HEK293 (cell line): ENCODE results near the gene BIN1.

Experiments used
- CTCF ChIA-PET: fragments of 350-600 bp; formaldehyde crosslinking; extraction: SDS; loops from one replicate; lab custom pipeline; 2021; ENCODE audit warnings: antibody characterized with exemption; lab: Yijun Ruan, JAX
- POLR2A ChIA-PET: fragments of 300-600 bp; formaldehyde crosslinking; extraction: SDS; loops from one replicate; lab custom pipeline; 2020; ENCODE audit warnings: antibody characterized with exemption, inconsistent platforms; lab: Yijun Ruan, JAX
- H3K27ac ChIP-seq: fragments of 200-500 bp; sonication (Bioruptor generic); 2 replicates; pipeline ENCODE4 v1.5.1; 2014; ENCODE audit warnings: low read depth, low read length, control low read depth, inconsistent platforms; ENCODE audit errors: extremely low read depth
- H3K36me3 ChIP-seq, 2 experiments: fragments of 200-500 bp in 1 of 2; sonication (Bioruptor generic) in 1 of 2; 1 replicate in 1 of 2; 2 replicates in 1 of 2; pipeline ENCODE4 v1.5.1; 2014 to 2017; ENCODE audit warnings: inconsistent platforms in 2 of 2, low read length in 2 of 2; ENCODE audit not compliant: control insufficient read depth in 2 of 2, insufficient read depth in 1 of 2
- H3K4me1 ChIP-seq: fragments of 200-500 bp; sonication (Bioruptor generic); 2 replicates; pipeline ENCODE4 v1.5.1; 2014; ENCODE audit warnings: mild to moderate bottlenecking, low read length, inconsistent platforms; ENCODE audit not compliant: control insufficient read depth, insufficient read depth
- H3K4me3 ChIP-seq: 2 replicates; pipeline ENCODE4 v1.5.1; 2011; ENCODE audit warnings: low read depth, mild to moderate bottlenecking, control low read depth, low read length, moderate library complexity
- H3K9me3 ChIP-seq: fragments of 200-500 bp; sonication (Bioruptor generic); 2 replicates; pipeline ENCODE4 v1.5.1; 2014; ENCODE audit warnings: low read depth, low read length, inconsistent platforms; ENCODE audit not compliant: control insufficient read depth, insufficient read depth
- AEBP2 ChIP-seq: fragments of 450-650 bp; formaldehyde crosslinking; IDR thresholded peaks from 2 replicates; pipeline ENCODE4 v1.5.1; 2016; ENCODE audit warnings: missing biosample characterization, missing genetic modification characterization, borderline replicate concordance
- BCL11A ChIP-seq: fragments of 450-650 bp; formaldehyde crosslinking; IDR thresholded peaks from 2 replicates; pipeline ENCODE4 v1.5.1; 2016; ENCODE audit warnings: low read depth, missing biosample characterization, missing genetic modification characterization
- EGR2 ChIP-seq: fragments of 450-650 bp; formaldehyde crosslinking; IDR thresholded peaks from 2 replicates; pipeline ENCODE4 v1.5.1; 2016; ENCODE audit warnings: low read depth, missing biosample characterization, missing genetic modification characterization
- ELK4 ChIP-seq: IDR thresholded peaks from 2 replicates; pipeline ENCODE4 v1.6.1; 2011; ENCODE audit warnings: mild to moderate bottlenecking, low read depth, low read length, borderline replicate concordance
- SP2 ChIP-seq: fragments of 450-650 bp; formaldehyde crosslinking; IDR thresholded peaks from 2 replicates; pipeline ENCODE4 v1.5.1; 2016; ENCODE audit warnings: missing biosample characterization, missing genetic modification characterization
- ZBTB11 ChIP-seq: fragments of 450-650 bp; formaldehyde crosslinking; conservative IDR thresholded peaks from 2 replicates; pipeline ENCODE4 v1.5.1; 2016; ENCODE audit warnings: low read depth, missing biosample characterization, missing genetic modification characterization
- ZFHX2 ChIP-seq: fragments of 450-650 bp; formaldehyde crosslinking; conservative IDR thresholded peaks from 2 replicates; pipeline ENCODE4 v1.5.1; 2016; ENCODE audit warnings: missing biosample characterization, missing genetic modification characterization
- ZFP37 ChIP-seq: fragments of 450-650 bp; formaldehyde crosslinking; IDR thresholded peaks from 2 replicates; pipeline ENCODE4 v1.5.1; 2016; ENCODE audit warnings: missing biosample characterization, missing genetic modification characterization
- ZFP41 ChIP-seq: fragments of 450-650 bp; formaldehyde crosslinking; IDR thresholded peaks from 2 replicates; pipeline ENCODE4 v1.5.1; 2016; ENCODE audit warnings: missing biosample characterization, missing genetic modification characterization, borderline replicate concordance
- ZNF140 ChIP-seq: fragments of 450-650 bp; formaldehyde crosslinking; IDR thresholded peaks from 2 replicates; pipeline ENCODE4 v1.5.1; 2016; ENCODE audit warnings: missing biosample characterization, missing genetic modification characterization
- ZNF214 ChIP-seq: fragments of 450-650 bp; formaldehyde crosslinking; IDR thresholded peaks from 2 replicates; pipeline ENCODE4 v1.5.1; 2017; ENCODE audit warnings: missing biosample characterization, mild to moderate bottlenecking, missing genetic modification characterization, borderline replicate concordance
- ZNF221 ChIP-seq: fragments of 450-650 bp; formaldehyde crosslinking; IDR thresholded peaks from 2 replicates; pipeline ENCODE4 v1.5.1; 2017; ENCODE audit warnings: missing biosample characterization, missing genetic modification characterization, borderline replicate concordance
- ZNF248 ChIP-seq: fragments of 450-650 bp; formaldehyde crosslinking; IDR thresholded peaks from 2 replicates; pipeline ENCODE4 v1.5.1; 2017; ENCODE audit warnings: missing biosample characterization, missing genetic modification characterization
- ZNF416 ChIP-seq: fragments of 450-650 bp; formaldehyde crosslinking; IDR thresholded peaks from 2 replicates; pipeline ENCODE4 v1.5.1; 2016; ENCODE audit warnings: missing biosample characterization, missing genetic modification characterization
- ZNF423 ChIP-seq: fragments of 450-650 bp; formaldehyde crosslinking; IDR thresholded peaks from 2 replicates; pipeline ENCODE4 v1.5.1; 2016; ENCODE audit warnings: missing biosample characterization, missing genetic modification characterization
- ZNF488 ChIP-seq: fragments of 450-650 bp; formaldehyde crosslinking; IDR thresholded peaks from 2 replicates; pipeline ENCODE4 v1.5.1; 2016; ENCODE audit warnings: missing biosample characterization, missing genetic modification characterization
- ZNF544 ChIP-seq: fragments of 450-650 bp; formaldehyde crosslinking; IDR thresholded peaks from 2 replicates; pipeline ENCODE4 v1.5.0; 2017; ENCODE audit warnings: missing biosample characterization, missing genetic modification characterization
- ZNF548 ChIP-seq: fragments of 450-650 bp; formaldehyde crosslinking; IDR thresholded peaks from 2 replicates; pipeline ENCODE4 v1.5.1; 2016; ENCODE audit warnings: missing biosample characterization, missing genetic modification characterization
- ZNF555 ChIP-seq: fragments of 450-650 bp; formaldehyde crosslinking; conservative IDR thresholded peaks from 2 replicates; pipeline ENCODE4 v1.5.1; 2017; ENCODE audit warnings: missing biosample characterization, mild to moderate bottlenecking, missing genetic modification characterization, inconsistent platforms
- ZNF664 ChIP-seq: fragments of 450-650 bp; formaldehyde crosslinking; IDR thresholded peaks from 2 replicates; pipeline ENCODE4 v1.5.1; 2016; ENCODE audit warnings: missing biosample characterization, missing genetic modification characterization
- ZNF837 ChIP-seq: fragments of 450-650 bp; formaldehyde crosslinking; IDR thresholded peaks from 2 replicates; pipeline ENCODE4 v1.5.1; 2016; ENCODE audit warnings: missing biosample characterization, missing genetic modification characterization
- ZSCAN16 ChIP-seq: fragments of 450-650 bp; formaldehyde crosslinking; IDR thresholded peaks from 2 replicates; pipeline ENCODE4 v1.5.1; 2016; ENCODE audit warnings: missing biosample characterization, missing genetic modification characterization
- ZSCAN18 ChIP-seq: fragments of 450-650 bp; formaldehyde crosslinking; IDR thresholded peaks from 2 replicates; pipeline ENCODE4 v1.5.1; 2016; ENCODE audit warnings: missing biosample characterization, missing genetic modification characterization
- ZSCAN5A ChIP-seq: fragments of 450-650 bp; formaldehyde crosslinking; IDR thresholded peaks from 2 replicates; pipeline ENCODE4 v1.5.1; 2016; ENCODE audit warnings: missing biosample characterization, missing genetic modification characterization

Gene BIN1

GRCh38 chr2:127008265-127009015 is 98.5 kb downstream of the BIN1 start:
- Histone ChIP-seq H3K4me3 (no peak overlapping the region), H3K9me3 (no peaks in the 10 kb centered on the region), H3K4me1 (no peaks in the 10 kb centered on the region), H3K27ac (no peak overlapping the region), H3K36me3 (no peaks in the 10 kb centered on the region)
- TF ChIP-seq AEBP2 (tag by site-specific recombination) (no peak), ZFP41 (tag by site-specific recombination) (no peak), BCL11A (tag by site-specific recombination) (no peak), ZNF214 (tag by site-specific recombination) (no peak), ZSCAN18 (tag by site-specific recombination) (no peak), ZNF248 (no peak), ZNF488 (tag by site-specific recombination) (no peak), ZNF544 (tag by site-specific recombination) (no peak), ZFP37 (no peak), EGR2 (no peak), SP2 (tag by site-specific recombination) (no peak), ZNF423 (tag by site-specific recombination) (no peak), ZNF221 (tag by site-specific recombination) (no peak)
- POLR2A ChIA-PET, result no interaction called here
- CTCF ChIA-PET, result interaction anchor here (0.6 kb wide), 1 partner anchor 59 kb away, joined by 3 read pairs; no protein-coding TSS in a partner anchor

- CTCF ChIA-PET, result no interaction called here
- POLR2A ChIA-PET, result no interaction called here
- no peak overlapping the region for H3K27ac ChIP-seq
- TF ChIP-seq ZNF488 (tag by site-specific recombination) (no peak), ZNF837 (no peak), ZNF140 (tag by site-specific recombination) (no peak), ZNF555 (tag by site-specific recombination) (no peak), ZSCAN16 (tag by site-specific recombination) (no peak), ZBTB11 (tag by site-specific recombination) (no peak), ZNF548 (tag by site-specific recombination) (no peak), ZFHX2 (no peak), ZSCAN5A (no peak), ELK4 (no peak), ZNF664 (tag by site-specific recombination) (no peak), ZNF416 (tag by site-specific recombination) (no peak)
Observed at GRCh38 chr2:127007652-127008051, 99.3 kb downstream of the BIN1 start.

More at GRCh38 chr2:127007652-127008051, 99.3 kb downstream of the BIN1 start:
- no peaks in the 10 kb centered on the region for H3K9me3 ChIP-seq
- H3K4me1 ChIP-seq, result no peaks in the 10 kb centered on the region
- no peaks in the 10 kb centered on the region for H3K36me3 ChIP-seq
- H3K4me3 ChIP-seq, result no peak overlapping the region
